ENCODE measurements around the gene ERF. TPM values are rescaled to one million over a fixed set of nuclear protein-coding genes. Genes with fewer than 3 reads are reported as not detected.

Gene ERF
- 19.8 and 23.5 TPM in 2 replicates for total RNA-seq

DNA sequence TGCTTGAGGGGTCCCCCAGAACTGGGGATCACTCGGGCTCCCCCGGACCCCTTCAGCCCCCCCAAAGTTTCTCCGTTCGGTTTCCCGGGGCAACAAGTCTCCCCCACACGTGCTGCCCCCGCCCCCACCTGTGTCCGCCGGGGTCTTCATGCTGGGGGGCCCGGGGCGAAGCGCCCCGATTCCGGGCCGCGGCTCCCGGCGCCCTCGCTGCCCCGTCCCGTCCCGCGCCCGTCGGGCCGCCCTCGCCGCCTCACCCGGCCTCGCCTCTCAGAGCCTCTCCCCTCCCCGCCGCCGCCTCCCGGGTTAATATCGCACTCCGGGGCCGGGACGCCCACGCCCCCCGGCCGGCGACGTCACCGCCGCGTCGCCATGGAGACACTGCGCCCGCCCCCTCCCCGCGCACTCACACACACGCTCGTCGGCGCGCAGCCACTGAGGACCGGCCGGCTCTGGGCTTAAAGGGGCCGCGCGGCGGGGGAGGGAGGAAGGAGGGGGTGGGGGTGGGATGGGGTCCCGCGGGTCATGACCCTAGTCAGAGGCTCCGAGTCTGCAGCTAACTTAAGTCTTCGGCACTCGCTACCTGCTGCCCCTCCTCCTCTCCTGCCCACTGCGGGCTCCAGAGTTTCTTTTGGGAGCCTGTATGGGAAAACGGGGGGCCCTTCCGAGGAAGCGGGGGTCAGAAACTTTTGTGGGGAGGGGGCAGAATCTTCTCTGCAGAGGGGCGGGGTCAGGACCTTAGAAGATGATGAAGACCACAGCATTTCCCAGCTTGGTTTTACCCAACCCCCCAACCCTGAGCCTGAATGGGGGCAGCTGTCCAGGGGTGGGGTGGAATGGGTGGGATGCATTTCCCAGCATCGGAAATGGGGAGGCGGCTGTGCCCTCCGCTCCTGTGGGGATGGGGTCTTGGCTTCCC lies at the start of gene ERF:
TSS of gene ERF (minus strand) at position 279 of the 916 bp plus-strand sequence. CDS start at position 150, 129 bp downstream.

DNA sequence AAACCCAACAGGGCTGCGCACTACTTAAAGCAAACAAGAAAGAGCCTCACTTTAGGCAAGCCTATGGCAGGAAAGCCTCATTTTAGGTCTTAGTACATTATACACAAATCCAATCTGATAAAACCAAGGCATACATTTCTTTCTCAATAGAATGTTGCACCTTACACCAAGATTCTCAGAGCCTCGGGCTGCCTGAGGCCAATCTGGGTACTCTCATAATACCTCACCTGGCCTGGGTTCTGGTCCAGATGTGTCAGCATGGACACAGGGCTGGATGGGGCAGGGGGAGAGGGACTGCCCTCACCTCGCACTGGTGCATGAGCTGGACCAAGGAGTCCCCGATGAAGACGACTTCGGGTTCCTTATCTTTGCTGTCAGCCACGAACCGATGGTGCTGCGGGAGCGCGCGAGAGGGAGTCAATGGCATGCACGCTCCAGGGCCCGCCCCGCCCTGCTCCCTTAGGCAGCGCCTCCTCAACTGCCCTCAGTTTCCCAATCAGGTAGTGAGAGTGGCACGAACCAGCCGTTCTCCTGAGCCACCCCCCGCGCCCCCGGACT lies 46.8 kb upstream of the ERF start, which contains the start of gene PRR19:
TSS of gene PRR19 (plus strand) at position 487 of the 558 bp plus-strand sequence. CDS start 7,453 bp downstream, outside the sequence.

DNA sequence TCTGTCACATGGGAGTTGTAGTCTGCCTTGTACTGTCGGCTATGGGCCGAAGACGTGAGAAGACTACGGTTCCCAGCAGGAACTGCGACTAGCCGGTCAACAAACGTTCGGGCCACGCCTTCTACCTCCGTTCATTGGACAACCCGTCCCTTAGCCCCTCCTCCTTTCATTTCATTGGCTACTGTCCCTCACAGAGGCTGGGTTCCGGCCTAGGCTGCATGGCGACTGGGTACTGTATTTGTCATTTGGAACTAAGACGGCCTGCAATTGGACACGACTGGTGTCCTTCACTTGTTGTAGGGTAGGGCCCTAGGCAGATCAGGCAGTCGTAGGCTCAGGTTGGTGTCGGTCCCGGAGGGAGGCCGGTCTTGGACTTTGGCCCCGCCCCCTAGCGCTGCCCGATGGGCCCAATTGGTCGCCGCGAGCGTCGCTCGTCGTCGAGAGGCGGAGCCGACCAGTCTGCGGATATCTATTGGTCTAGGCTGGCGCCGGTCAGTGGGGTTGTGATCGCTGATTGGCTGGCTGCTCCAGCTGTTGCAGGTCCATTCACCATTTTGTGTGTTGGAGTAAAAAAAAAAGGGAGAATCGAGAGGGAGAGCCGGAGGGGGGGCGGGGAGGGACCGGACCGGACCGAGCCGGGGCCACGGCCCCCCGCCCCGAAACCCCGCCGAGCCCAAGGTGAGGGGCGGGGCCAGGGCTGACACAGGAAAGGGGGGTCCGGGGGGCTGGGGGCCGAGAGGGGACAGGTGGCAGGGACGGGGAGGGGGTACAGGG lies 14.0 kb upstream of the ERF start, which contains the start of gene CIC:
TSS of gene CIC (plus strand) at position 549 of the 774 bp plus-strand sequence. CDS start 2,532 bp downstream, outside the sequence.

DNA sequence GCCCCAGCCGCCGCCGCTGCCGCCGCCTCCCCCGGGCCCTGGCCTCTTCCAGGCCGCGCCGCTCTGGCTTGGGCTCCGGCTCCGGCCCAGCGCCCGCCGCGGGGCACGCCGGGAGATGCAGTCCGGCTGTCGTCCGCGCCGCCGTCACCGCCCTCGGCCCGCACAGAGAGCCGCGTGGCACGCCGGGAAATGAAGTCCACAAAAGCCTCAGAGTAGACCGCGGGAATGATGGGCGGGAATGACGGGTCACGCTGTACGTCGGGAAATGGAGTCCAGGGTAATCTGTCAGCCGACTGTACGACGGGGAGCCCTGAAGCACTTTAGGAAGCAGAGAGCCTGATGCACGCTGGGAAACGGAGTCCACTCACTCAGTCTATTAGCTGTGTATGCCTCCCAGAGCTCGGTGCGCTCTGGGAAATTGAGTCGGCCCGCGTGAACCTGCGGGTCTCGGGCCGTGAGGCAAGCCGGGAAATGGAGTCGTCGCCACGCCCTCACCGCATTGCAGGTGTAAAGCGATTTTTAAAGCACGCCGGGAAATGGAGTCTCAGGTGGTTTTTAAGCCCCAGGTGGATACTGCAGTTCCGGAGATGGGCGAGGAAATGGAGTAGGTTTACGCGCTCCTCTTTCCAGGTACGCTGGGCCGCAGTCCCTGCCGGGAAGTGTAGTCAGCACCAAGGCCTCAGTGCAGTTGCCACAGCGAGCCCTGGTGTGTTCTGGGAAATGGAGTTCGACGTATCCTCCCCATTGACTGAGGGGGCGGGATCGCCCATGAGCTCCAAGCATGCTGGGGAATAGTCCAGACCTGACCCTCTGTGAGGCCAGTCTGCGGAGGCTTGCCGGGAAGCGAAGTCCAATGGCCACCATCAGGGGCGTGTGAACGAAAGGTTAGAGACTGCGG lies 12.2 kb downstream of the ERF start, which contains the start of gene GSK3A:
TSS of gene GSK3A (minus strand) at position 91 of the 898 bp plus-strand sequence. CDS start 137 bp downstream, outside the sequence.

DNA sequence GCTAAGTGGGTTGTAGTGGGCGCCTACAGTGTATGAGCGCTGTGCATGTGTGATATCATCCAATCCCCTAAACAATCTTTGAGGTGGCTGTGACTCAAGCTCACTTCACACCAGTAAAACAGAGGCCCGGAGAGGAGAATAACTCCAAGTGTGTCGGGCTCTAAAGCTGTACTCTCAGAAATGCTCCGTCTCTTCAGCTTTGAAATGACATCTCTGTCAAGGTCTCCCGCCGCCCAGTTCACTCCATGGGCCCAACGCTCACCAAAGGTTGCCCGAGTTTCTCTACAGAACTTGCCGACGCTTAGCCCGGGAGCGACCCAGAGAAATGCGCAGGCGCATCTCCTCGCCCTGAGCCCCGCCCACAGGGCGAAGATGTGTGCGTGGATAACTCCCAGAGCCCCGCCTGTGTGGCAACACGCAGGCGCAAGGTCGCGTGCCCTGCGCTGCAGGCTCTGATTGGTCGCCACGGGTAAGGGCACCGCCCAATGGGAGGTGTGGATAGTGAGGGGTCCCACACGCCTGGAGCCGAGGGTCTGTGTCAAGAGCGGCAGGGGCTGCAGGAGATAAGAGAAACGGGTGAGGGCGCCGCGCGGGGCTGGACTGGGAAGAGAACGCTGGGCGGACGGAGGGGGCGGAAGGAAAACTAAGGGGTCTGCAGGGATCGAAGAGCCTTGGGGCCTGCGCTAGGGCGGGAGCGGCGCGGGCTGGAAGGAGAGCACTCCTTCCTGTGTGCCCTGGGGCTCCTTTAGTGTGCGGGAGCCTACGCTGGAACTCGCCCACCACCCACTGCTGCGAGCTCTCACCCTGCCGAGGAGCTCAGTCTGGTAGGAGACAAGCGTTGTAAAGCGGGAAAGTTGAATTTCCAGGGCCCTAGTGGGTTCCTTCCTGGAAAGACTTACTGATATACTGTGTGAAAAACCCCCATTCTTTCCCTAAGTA lies 34.8 kb downstream of the ERF start, which contains the start of gene ZNF526:
TSS of gene ZNF526 (plus strand) at position 501 of the 939 bp plus-strand sequence. CDS start 4,092 bp downstream, outside the sequence.

DNA sequence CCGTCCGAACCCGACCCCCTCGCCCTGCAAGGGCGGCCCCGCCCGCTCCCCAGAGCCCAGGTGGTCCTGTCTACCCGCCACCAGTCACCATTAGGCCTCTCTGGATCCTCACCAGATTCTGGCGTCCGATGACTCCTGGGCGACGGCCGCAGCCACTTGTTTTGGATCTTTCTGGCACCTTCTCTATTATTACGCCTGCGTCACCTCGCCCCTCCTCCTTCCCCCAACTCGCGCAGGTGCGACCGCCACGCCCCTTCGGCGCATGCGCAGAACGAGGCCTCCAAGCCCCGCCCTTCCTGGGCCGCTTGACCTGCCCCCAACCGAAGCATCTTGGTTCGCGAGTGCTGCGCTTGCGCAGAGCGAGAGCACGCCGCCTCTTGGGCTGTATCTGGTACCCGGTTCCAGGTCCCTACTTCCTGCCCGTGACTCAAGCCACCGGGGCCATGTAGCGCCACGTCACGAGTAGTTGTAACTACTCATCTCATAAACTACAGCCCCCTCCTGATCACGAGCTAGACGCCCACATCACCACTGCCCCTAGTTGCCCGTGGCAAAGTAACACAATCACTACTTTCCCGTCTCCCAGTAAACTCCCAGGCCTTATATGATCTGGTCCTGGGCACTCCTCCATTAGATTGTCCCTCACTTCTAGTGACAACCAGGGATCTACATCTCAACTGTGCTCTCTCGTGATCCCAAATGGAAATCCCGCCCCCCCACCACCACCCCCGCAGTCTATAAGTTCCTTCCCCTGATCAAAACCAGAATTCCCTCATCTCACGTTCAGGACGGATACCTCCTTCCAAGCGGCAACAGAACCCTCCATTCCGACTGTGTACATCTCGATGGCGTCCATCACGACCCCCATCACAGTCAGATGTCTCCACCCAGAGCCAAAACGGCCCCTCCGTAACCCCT lies 37.1 kb downstream of the ERF start, which contains the start of gene DEDD2:
TSS of gene DEDD2 (minus strand) at position 158 of the 918 bp plus-strand sequence. CDS start 670 bp downstream, outside the sequence.

Other genes starting within 250 kb of the ERF start
- 3.4 and 5.9 TPM in 2 replicates for gene GRIK5, start 184.9 kb downstream of the ERF start, total RNA-seq
- gene ZNF574, start 179.0 kb downstream of the ERF start, total RNA-seq = 7.0 and 10.0 TPM in 2 replicates
- 0.06 and 0.13 TPM in 2 replicates for gene POU2F2, start 122.7 kb downstream of the ERF start, total RNA-seq
- 11.2 and 15.5 TPM in 2 replicates for gene DEDD2, start 37.5 kb downstream of the ERF start, total RNA-seq
- 7.9 and 10.2 TPM in 2 replicates for gene ZNF526, start 34.8 kb downstream of the ERF start, total RNA-seq
- gene GSK3A, start 12.5 kb downstream of the ERF start, total RNA-seq = 9.2 and 10.0 TPM in 2 replicates
- gene CIC, start 14.1 kb upstream of the ERF start, total RNA-seq = 17.2 and 27.5 TPM in 2 replicates
- 0.13 and 0.25 TPM in 2 replicates for gene PRR19, start 47.0 kb upstream of the ERF start, total RNA-seq
- 22.5 and 26.4 TPM in 2 replicates for gene PAFAH1B3, start 47.5 kb upstream of the ERF start, total RNA-seq
- not detected in 2 replicates for gene TMEM145, start 58.2 kb upstream of the ERF start, total RNA-seq
- 21.0 and 22.3 TPM in 2 replicates for gene MEGF8, start 70.5 kb upstream of the ERF start, total RNA-seq
- not detected in 2 replicates for gene CNFN, start 135.2 kb upstream of the ERF start, total RNA-seq
- 1.9 and 2.6 TPM in 2 replicates for gene LIPE, start 172.3 kb upstream of the ERF start, total RNA-seq
- gene CXCL17, start 187.8 kb upstream of the ERF start, total RNA-seq = not detected in 2 replicates